SW480 (cell line): ENCODE measurements around the gene CRIP3.
"Not testable (repeated sequence)": the region's sequence is repeated elsewhere in the genome, so short reads cannot be mapped to it uniquely, and the experiment has no call there.

Experiments
- DNase-seq: peaks from one replicate; pipeline ENCODE4 v3.0.0-alpha.2; 2016; ENCODE audit warnings: low spot score

Gene CRIP3

GRCh38 chr6:43306086-43306485, 2.5 kb downstream of the CRIP3 start:
- no peak for DNase-seq

DNA sequence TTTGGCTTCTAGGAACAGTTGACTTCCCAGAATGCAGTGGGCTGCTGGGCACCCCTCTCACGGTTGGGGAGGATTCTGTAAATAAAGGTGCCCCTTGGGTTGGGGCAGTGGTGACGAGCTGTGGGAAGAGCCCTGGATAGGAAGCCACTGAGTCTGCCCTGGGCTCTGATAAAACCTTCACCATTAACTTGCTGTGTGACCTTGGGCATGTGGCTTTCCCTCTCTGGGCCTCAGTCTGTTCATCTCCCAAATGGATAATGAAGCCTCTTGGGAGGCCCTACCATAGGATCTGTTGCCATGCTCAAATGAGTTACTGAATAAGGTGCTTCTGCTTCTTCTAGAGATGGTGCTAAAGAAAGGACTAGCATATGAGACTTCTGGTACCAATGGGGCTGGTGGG, 3.7 kb downstream of the CRIP3 start:
- no peak for DNase-seq

- DNase-seq, result no peak
Observed at GRCh38 chr6:43304361-43304760, 4.3 kb downstream of the CRIP3 start.

DNA sequence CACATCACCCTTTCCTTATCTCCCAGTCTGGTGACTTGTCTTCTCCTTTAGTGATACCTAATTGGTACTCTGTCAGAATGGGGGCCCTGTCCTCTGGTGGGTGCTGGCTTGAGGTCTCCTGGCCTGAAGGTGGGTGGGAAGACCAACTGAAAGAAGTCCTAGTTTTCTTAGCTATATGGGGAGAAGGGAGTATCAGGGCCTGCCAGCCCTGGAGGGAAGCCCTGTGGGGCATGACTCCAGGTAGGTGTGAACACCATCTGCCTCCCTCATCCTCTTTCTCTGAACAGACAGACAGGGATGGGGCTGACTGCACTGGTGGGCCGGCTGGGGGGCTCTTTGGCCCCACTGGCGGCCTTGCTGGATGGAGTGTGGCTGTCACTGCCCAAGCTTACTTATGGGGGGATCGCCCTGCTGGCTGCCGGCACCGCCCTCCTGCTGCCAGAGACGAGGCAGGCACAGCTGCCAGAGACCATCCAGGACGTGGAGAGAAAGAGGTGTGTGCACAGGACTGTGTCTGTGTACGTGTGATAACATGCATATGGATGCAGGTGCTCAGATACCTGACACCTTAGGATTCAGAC, 4.8 kb downstream of the CRIP3 start:
- no peak for DNase-seq

GRCh38 chr6:43303006-43303405, 5.6 kb downstream of the CRIP3 start:
- not testable (repeated sequence) for DNase-seq

DNA sequence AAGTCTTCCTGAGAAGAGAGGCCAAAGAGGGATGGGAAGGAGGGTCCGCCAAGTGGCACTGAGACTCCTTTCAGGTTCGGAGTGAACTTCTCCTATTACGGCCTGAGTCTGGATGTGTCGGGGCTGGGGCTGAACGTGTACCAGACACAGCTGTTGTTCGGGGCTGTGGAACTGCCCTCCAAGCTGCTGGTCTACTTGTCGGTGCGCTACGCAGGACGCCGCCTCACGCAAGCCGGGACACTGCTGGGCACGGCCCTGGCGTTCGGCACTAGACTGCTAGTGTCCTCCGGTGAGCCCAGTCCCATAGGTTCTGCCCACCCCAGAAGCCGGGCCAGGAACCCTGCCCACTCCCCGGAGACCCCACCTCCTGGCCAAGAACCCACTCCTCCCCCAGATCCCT, 6.5 kb downstream of the CRIP3 start:
- no peak for DNase-seq

DNA sequence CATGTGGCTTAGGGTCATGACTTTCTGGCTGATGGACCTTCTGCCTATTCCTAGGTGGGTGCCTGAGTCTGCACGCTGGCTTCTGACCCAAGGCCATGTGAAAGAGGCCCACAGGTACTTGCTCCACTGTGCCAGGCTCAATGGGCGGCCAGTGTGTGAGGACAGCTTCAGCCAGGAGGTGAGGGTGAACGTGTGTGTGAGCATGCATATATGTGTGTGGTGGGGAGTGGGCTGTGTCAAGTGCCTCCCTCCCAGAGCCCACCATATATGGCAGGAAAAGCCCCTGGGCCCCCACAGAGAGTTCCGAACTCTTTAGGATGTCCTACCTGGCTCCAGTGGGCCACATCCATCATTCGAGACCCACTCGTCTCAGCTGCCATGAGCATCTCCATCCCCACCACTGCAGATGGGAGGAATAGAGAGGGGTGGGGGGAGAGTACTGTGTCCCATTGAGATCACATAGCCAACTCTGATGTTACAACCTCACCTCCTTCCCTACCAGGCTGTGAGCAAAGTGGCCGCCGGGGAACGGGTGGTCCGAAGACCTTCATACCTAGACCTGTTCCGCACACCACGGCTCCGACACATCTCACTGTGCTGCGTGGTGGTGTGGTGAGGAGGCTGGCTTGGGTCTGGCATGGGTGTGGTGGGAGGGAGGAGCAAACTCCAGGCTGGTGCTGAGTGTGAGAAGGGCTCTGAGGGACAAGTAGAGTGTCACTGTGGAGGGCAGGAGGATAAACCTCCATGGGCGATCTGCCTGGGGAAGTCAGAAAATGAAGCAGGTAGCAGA, 7.3 kb downstream of the CRIP3 start:
- no peak for DNase-seq

- DNase-seq, result no peak
Observed at GRCh38 chr6:43299338-43300293, 9.0 kb downstream of the CRIP3 start.

DNA sequence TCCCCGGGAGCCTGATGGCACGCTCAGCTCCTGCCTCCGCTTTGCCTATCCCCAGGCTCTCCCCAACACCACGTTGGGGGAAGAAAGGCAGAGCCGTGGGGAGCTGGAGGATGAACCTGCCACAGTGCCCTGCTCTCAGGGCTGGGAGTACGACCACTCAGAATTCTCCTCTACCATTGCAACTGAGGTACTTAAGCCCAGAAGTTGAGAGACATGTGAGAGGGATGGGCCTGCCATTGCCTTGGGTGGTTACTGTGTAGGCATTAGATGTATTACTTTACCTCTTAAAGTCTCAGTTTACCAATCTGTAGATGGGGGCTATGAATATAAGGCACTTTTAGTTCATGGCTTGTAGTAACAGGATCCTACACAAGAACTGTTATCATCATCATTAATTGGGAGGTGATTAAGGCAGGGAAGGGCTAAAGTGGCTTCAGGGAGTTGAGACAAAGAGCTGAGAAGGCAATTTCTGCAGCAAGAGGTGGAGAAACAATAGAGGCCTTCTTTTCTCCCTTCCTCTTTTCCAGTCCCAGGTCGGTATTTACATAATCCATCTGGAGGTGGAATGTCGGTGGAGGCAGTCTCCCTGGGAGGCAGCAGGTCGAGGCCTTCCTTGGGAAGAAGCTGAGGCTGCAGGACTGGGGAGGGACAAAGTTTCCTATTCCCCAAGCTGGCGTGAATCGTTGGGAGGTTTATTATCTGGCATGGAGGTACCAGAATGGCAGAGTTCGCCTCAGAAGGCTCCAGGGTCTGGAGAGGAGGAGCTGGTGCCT, 9.9 kb downstream of the CRIP3 start:
- DNase-seq, result no peak

DNA sequence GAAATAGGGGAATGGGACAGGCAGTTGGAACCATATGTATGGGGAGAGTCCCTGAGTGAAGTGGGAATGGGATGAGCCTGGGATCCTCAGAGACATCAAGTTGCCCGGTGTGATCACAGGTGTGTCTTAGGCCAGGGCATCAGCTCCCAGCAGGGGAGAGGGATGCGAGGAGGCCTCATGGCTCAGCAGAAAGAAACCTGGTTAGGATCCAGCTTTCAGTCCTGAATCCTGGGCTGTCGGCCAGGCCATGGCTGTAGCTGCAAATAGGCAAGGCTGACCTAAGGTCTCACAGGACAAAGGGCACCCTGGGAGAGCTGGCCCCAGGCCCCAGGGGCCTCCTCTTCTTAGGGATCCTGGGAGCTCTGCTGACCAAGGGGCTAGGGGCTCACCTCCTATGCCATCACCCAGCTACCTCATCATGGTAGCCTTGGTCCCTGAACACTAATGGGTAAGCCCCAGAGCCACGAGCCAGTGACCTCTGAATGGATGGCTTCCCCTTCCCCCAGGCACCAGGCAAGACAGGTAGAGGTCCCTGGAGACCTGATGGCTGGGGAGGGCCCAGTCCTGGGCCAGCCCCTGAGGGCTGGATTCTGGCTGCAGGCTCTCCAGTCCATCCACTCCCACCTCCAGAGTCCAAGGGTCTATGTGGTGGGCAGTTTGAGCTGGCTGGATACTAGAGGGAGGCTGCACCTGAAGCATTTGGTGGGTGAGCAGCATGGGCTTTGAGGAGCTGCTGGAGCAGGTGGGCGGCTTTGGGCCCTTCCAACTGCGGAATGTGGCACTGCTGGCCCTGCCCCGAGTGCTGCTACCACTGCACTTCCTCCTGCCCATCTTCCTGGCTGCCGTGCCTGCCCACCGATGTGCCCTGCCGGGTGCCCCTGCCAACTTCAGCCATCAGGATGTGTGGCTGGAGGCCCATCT, 10.7 kb downstream of the CRIP3 start, which contains the start of gene SLC22A7:
Gene SLC22A7, plus strand, starts transcription at position 617 of the 921 bp plus-strand sequence. Its CDS starts 99 bp downstream, at position 716.
- DNase-seq, result no peak

DNA sequence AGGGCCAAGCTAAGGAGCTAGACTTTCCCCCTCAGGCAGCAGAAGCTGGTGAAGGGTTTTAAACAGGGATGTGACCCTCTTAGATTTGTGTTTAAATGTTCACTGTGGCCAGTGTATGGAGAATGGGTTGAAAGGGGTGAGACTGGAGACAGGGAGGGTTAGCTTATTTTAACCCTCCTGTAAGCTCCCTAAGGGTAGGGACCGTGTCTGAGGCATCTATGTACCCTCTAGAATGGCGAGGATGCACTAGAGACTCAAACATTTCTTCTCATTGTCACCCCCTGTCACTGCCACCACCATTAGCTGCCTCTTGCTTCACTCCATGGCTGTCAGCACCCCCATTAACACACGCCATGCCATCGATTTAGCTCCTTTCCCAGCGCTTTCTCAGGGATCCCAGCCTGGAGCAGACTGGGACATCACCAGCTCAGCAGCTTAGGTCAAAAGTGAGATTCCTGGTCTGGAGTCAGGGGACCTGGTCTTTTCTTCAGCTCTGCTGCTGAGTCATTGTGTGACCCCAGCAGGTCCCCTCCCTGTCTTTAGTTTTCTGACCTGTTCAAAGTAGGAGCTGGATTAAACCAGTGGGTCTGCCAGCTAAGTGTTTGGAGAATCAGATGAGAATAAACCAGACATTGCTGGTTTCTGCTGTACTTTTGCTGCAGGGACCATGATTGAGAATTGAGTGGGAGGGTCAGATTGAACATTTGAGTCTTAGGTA, 11.7 kb downstream of the CRIP3 start:
- no peak for DNase-seq

DNA sequence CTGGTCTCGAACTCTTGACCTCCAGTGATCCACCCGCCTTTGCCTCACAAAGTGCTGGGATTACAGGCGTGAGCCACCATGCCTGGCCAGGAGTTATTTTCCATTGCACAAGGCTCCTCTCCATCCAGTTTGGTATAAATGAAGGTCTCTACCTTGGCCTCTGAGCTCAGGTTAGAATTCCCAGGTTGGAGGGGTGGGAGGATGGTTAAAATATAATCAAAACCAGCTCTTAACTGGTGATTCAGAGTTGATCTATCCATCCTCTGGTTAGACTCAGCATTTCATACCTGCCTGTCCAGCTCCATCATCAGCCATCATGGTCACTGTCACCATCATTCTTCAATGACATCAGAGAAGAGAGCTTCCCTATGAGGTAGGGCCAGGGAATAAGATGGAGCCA, 13.2 kb downstream of the CRIP3 start:
- DNase-seq, result no peak

GRCh38 chr6:43294536-43294935, 14.1 kb downstream of the CRIP3 start:
- DNase-seq, result no peak

DNA sequence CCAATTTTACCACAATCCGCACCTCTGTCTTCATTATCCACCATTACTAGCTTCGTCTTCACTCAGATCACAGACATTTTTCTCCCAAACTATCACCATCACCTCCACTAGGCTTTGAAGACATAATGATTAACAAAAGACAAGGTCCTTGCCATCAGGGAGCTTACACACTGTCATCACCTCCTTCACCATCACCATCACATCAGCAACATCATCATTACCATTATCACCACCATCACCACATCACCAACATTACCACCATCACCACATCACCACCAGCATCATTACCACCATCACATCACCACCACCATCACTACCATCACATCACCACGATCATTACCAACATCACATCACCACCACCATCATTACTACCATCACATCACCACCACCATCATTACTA, 14.9 kb downstream of the CRIP3 start:
- DNase-seq, result no peak

GRCh38 chr6:43292763-43293318, 15.8 kb downstream of the CRIP3 start:
- DNase-seq, result no peak

DNA sequence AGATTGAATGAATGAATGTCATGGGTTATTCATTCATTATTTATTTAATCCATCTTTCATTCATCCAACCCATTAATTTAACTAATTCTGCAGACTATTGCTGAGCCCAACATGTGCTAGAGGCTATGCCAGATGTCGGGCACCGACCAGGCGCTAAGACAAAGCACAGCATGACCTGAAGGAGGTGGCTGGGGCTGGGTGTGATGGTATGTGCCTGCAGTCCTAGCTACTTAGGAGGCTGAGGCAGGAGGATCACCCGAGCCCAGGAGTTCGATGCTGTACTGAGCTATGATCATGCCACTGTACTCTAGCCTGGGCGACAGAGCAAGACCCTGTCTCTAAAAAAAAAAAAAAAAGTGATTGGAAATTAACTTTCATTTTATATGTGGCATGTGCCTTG, 16.3 kb downstream of the CRIP3 start:
- no peak for DNase-seq

DNA sequence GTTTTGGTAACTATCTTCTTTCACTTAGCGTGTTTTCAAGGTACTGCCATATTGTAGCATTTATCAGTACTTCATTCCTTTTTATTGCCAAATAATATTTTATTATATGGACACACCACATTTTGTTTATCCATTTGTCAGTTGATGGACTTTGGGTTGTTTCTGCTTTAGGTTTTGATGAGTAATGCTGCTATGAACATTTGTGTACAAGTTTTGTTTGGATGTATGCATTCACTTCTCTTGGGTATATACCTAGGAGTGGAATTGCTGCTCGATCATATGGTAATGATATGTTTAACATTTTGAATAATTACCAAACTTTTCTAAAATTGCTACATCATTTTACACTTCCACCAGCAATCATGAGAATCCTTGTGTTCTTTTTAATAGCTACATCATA, 16.9 kb downstream of the CRIP3 start:
- DNase-seq, result no peak

DNA sequence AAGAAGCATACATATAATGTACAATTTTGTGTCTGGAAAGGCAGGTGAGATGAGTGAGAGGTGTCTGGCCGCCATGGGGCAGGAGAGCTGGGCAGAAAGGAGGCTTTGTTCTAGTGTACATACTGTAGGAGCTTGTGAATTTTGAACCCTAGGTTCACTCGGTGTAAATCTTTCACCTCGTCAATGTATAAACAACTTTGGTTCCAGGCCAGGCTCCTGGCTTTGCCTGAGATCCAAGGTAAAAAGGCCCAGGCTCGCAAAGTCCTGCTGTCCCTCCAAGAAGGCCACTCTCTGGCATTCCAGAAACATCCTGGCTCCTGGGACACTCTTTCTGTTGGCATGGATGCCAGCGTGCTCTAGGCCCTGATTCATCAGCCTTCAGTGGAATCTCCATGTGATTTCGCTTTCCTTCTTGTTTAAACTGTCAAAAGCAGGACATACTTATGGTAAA, 17.7 kb downstream of the CRIP3 start:
- DNase-seq, result no peak

DNA sequence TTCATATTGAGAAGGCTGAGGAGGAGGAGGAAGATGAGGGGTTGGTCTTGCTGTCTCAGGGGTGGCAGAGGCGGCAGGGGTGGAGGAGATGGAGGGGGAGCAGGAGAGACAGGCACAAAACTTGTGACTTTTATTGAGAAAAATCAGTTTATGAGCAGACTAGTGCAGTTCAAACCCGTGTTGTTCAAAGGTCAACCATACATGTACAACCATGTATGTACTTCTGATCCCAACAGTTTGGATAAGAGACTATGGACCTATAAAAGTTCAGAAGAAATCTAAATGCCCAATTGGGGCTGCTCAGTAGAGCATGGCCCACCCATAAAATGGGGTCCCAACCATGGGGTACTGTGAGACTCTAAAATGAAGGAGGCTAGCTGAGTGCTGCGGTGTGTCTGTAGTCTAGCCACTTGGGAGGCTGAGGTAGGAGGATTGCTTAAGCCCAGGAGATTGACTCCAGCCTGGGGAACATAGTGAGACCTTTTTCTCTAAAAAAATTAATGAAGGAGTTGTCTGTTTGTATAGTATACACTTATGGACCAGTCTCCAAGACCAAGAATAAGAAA, 18.2 kb downstream of the CRIP3 start:
- no peak for DNase-seq
